Neural crest cell (in vitro differentiated cells): ENCODE data around the gene ADPRM. TPM values are rescaled to one million over a fixed set of nuclear protein-coding genes. Genes with fewer than 3 reads are reported as not detected.
A peak's percentile ranks its signal among the peaks of the same experiment; 100 is the strongest.

Experiments used
- DNase-seq: peaks from one replicate; pipeline ENCODE4 v3.0.0; 2021; ENCODE audit warnings: low read depth, mixed read lengths, low spot score
- H3K27ac Mint-ChIP-seq: one replicate; pipeline ENCODE4 v1.8.0; 2021; ENCODE audit warnings: mild to moderate bottlenecking, mixed read lengths; ENCODE audit not compliant: unreplicated experiment
- H3K27me3 Mint-ChIP-seq: 2 replicates; pipeline ENCODE4 v1.8.0; 2021; ENCODE audit warnings: low read depth, mild to moderate bottlenecking, mixed read lengths
- H3K36me3 Mint-ChIP-seq: 2 replicates; pipeline ENCODE4 v1.8.0; 2021; ENCODE audit warnings: low read depth, mild to moderate bottlenecking, mixed read lengths
- H3K4me1 Mint-ChIP-seq: 2 replicates; pipeline ENCODE4 v1.8.0; 2021; ENCODE audit warnings: mixed read lengths
- H3K4me3 Mint-ChIP-seq: one replicate; pipeline ENCODE4 v1.8.0; 2021; ENCODE audit warnings: mild to moderate bottlenecking, mixed read lengths
- H3K9me3 Mint-ChIP-seq: 2 replicates; pipeline ENCODE4 v1.8.0; 2021; ENCODE audit warnings: mixed read lengths
- long read RNA-seq: library from polyadenylated mRNA; unstranded; transcript quantifications from one replicate; pipeline ENCODE4 v2.0.0, GENCODE V29; 2020
- total RNA-seq: library from RNA; stranded (reverse); gene quantifications from 2 replicates; pipeline ENCODE4 v1.2.1, GENCODE V29; 2021
- TF ChIP-seq, protein P1 (sequence below): fragments of 200-600 bp; sonication (generic); conservative IDR thresholded peaks from 2 replicates; pipeline ENCODE4 v1.5.0; 2021; ENCODE audit warnings: antibody characterized with exemption, mild to moderate bottlenecking

ADPRM gene
- 9.7 and 9.8 TPM in 2 replicates for total RNA-seq
- long read RNA-seq, transcript ADPRM-202 (4 exons, 1,277 nt): minor isoform, 5 of 32 reads
- long read RNA-seq, transcript ADPRM-201 (4 exons, 1,209 nt): major isoform, 19 of 32 reads
- long read RNA-seq, partial matches to known transcripts: 4 of 32 reads
- long read RNA-seq, other reads (novel, unspliced or antisense): 2 of 32 reads

GRCh38 chr17:10697092-10698081 lies at the start of gene ADPRM, which contains the start of gene SCO1:
Gene ADPRM, plus strand, starts transcription at chr17:10697594. Its CDS starts 7,333 bp downstream, at chr17:10704927.
Gene SCO1, minus strand, starts transcription at chr17:10697533. Its CDS starts 26 bp downstream, at chr17:10697507.
- peak; percentile 79 for DNase-seq
- H3K27ac Mint-ChIP-seq: peak within 1 kb of the TSS; percentile 91
- H3K36me3 Mint-ChIP-seq: no peaks in the 10 kb centered on the region
- H3K4me1 Mint-ChIP-seq: peaks cover 38% of the 10 kb centered on the region
- no peaks in the 10 kb centered on the region for H3K27me3 Mint-ChIP-seq
- TF ChIP-seq, protein P1, sequence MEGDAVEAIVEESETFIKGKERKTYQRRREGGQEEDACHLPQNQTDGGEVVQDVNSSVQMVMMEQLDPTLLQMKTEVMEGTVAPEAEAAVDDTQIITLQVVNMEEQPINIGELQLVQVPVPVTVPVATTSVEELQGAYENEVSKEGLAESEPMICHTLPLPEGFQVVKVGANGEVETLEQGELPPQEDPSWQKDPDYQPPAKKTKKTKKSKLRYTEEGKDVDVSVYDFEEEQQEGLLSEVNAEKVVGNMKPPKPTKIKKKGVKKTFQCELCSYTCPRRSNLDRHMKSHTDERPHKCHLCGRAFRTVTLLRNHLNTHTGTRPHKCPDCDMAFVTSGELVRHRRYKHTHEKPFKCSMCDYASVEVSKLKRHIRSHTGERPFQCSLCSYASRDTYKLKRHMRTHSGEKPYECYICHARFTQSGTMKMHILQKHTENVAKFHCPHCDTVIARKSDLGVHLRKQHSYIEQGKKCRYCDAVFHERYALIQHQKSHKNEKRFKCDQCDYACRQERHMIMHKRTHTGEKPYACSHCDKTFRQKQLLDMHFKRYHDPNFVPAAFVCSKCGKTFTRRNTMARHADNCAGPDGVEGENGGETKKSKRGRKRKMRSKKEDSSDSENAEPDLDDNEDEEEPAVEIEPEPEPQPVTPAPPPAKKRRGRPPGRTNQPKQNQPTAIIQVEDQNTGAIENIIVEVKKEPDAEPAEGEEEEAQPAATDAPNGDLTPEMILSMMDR: peak; percentile 56
- peak within 1 kb of the TSS; percentile 91 for H3K4me3 Mint-ChIP-seq
- H3K9me3 Mint-ChIP-seq: no peaks in the 10 kb centered on the region

DNA sequence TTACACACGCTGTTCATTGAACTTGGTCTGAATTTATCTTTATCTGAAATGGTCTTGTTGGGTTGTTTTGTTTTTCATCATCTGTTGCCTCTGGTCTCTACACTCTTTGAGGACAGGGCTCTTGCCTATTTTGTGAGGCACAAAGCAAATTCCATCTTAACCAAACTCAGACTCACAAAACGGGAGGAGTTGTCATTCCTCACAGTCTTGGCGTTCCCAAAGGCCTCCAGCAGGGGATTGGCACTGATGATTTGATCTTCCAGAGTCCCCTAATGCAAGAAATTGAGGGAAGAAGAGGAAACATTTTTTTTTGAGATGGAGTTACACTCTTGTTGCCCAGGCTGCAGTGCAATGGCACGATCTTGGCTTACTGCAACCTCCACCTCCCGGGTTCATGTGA lies 49.0 kb upstream of the ADPRM start:
- no peak overlapping the region for H3K4me3 Mint-ChIP-seq
- TF ChIP-seq, protein P1: no peak
- no peak for DNase-seq
- H3K27me3 Mint-ChIP-seq: no peaks in the 10 kb centered on the region
- H3K9me3 Mint-ChIP-seq: no peaks in the 10 kb centered on the region
- H3K4me1 Mint-ChIP-seq: no peaks in the 10 kb centered on the region
- peak overlapping the region; percentile 24 for H3K27ac Mint-ChIP-seq
- H3K36me3 Mint-ChIP-seq: no peaks in the 10 kb centered on the region

DNA sequence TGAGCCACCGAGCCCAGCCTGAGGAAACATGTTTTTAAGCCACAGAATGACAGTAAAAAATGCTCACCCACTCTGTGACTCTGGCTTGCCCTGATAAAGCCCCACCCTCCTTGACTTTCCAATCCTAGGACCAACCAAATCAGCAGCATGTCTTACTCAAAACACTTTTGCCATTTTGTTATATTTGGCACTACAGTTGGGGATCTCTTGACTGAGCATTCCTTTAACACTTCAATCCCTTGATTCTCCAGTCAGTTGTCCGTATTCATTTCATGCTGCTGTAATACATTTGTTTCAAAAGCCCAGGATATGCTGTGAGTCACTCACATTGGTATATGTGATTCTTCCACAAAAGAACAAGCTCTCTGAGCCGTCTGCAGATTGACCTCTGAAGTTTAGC lies 48.4 kb upstream of the ADPRM start:
- H3K27ac Mint-ChIP-seq: peak overlapping the region; percentile 52
- no peak overlapping the region for H3K4me3 Mint-ChIP-seq
- no peaks in the 10 kb centered on the region for H3K27me3 Mint-ChIP-seq
- no peak for DNase-seq
- H3K9me3 Mint-ChIP-seq: no peaks in the 10 kb centered on the region
- TF ChIP-seq, protein P1: no peak
- H3K36me3 Mint-ChIP-seq: no peaks in the 10 kb centered on the region
- H3K4me1 Mint-ChIP-seq: no peaks in the 10 kb centered on the region

GRCh38 chr17:10649602-10650001 lies 47.8 kb upstream of the ADPRM start:
- Mint-ChIP-seq H3K27me3 (no peaks in the 10 kb centered on the region), H3K4me1 (no peaks in the 10 kb centered on the region), H3K9me3 (no peaks in the 10 kb centered on the region), H3K36me3 (no peaks in the 10 kb centered on the region), H3K4me3 (no peak overlapping the region), H3K27ac (no peak overlapping the region)
- no peak for DNase-seq
- TF ChIP-seq, protein P1: no peak

DNA sequence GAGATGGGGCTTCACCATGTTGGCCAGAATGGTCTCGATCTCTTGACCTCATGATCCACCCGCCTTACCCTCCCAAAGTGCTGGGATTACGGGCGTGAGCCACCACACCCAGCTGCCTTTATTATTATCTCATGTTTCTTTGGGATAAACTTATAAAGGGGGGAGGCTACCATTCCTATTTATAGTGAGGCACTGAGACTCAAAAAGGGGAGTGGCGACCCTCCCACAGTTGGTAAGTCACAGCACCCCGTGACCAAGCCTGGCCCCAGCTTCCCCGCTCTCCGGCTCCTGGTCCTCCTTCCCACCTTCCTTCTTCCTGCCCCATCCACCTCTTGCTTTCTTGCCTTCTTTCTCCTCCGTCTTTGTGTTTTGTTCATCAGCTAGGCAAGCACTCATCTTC lies 45.5 kb upstream of the ADPRM start:
- H3K36me3 Mint-ChIP-seq: no peaks in the 10 kb centered on the region
- H3K9me3 Mint-ChIP-seq: no peaks in the 10 kb centered on the region
- DNase-seq: no peak
- no peak overlapping the region for H3K4me3 Mint-ChIP-seq
- no peaks in the 10 kb centered on the region for H3K4me1 Mint-ChIP-seq
- TF ChIP-seq, protein P1: no peak
- H3K27ac Mint-ChIP-seq: no peak overlapping the region
- no peaks in the 10 kb centered on the region for H3K27me3 Mint-ChIP-seq
